ENCODE measurements around the gene HIGD1A.

HIGD1A gene

DNA sequence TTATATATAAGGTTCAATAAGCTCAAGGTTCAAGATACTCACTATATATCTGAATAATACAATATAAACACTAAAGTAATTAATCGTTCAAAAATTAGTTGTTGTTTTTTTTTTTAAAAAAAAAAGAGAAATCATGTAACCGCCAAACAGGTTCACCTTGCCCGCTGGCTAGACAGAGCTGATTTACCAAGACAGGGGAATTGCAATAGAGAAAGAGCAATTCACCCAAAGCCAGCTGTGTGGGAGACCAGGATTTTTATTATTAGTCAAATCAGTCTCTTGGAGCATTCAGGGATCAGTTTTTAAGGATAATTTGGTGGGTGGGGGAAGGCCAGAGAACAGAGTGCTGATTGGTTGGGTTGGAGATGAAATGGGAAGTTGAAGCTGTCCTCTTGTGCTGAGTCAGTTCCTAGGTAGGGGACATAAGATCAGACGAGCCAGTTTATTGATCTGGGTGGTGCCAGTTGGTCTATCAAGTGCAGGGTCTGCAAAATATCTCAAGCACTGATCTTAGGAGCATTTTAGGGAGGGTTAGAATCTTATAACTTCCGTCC lies 7.9 kb downstream of the HIGD1A start:
- no peak for DNase-seq

DNA sequence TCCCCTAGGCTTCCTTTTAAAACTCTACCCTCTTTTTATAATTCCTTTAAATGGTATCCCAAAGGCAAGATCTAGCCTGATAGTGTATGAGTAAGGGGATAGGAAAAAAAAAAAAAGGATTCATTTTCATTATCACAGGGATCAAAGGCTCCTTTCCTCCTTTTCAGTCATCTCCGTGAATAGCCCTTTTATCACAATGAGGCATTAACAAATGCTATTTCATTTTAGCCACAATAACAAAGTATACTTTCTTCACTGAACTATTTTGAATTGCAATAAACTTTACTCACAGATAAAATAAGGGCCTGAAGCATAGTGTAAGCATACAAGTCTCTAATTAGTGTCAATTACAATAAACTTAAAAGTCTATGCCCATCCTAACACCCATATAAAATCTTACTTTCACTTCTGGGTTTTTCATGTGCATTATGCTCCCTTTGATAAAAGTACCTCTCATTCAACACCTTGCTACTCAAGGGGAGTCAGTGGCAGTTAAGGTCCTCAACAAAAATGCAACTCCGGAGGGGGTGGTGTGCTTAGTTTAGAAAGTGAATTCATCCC lies 8.6 kb downstream of the HIGD1A start:
- DNase-seq, result no peak

DNA sequence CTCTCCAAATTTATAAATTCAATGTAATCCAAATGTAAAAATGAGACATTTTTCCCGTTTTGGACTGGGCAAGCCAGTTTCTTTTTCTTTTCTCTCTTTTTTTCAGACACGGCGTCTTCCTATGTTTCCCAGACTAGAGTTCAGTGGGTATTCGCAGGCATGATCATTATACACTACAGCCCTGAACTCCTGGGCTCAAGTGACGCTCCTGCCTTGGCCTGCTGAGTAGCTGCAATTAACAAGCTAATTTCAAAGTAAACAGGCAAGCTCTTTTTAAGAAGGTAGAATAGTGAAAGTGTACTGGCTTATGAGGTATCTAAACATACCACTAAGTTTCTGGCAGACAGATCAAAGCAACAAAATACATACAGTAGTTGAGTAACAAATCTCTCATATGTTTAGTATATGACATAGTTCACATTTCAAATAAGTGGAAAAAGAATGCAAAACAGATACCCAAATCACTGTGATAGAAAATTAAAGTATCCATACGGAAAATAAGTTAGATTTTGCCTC lies 13.5 kb downstream of the HIGD1A start:
- no peak for DNase-seq

DNA sequence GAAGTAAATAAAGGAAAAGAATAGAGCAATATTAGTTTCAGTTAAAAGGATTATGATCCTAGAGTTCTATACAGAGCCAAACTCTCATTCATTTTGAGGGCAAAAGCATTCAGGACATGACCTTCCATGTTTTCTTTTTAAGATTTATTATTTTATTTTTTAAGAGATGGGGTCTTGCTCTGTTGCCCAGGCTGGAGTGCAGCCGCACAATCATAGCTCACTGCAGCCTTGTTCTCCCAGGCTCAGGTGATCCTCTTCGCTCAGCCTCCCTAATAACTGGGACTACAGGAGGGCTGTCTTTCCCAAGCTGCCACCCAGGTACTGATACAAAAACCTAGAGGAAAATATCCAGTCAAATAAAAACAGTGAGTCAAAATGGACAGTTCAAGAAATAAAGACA lies 17.7 kb downstream of the HIGD1A start:
- no peak for DNase-seq

DNA sequence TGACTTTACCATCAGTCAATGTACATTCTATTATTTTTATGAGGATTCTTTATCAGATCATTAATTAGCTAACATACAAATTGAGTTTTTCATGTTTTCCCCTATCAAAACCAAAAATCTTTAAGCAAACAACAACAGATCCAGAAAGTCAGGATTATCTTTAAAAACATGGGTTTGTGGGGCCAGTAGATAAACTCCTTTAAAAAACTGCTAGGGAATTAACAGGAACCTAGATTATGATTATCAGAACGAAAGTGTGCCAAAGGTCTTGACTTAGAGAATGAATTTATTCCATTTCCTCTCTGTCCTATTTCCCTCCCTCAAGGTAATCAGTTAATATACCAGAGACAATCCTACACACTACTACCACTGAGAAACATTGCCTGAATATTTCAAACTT lies 18.1 kb downstream of the HIGD1A start:
- no peak for DNase-seq

DNA sequence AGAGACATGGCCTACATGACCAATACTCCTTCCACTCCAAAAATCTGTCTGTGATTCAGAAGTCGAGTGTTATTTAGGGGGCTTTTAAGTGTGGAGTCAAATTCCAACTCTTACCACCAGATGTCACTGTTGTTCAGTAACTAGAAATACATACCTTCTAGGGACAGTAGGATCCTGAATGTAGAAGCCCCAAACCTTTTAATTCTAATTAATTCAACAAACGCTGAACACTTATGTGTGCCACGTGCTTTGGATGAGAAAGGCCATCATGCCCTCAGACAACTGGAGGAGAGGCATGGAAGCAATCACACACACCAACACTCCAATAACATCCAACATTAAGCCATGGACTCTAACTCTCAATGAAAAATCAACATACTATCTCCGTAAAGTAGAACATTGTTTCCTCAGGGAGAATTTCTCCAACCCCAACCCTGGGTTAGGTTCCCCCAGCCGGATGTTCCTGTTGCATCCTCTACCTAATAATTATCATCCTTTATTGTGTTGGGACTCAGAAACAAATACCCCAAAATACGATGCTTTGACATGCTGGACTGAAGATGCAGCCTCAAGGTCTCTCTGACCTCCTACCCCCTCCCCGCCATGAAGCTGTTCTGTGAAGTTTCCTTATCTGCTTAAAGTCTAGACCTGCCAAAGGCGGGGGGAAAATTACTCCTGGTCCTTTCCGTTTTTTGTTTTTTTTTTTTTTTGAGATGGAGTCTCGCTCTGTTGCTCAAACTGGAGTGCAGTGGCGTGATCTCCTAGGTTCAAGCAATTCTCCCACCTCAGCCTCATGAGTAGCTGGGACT lies 23.2 kb downstream of the HIGD1A start:
- no peak for DNase-seq

DNA sequence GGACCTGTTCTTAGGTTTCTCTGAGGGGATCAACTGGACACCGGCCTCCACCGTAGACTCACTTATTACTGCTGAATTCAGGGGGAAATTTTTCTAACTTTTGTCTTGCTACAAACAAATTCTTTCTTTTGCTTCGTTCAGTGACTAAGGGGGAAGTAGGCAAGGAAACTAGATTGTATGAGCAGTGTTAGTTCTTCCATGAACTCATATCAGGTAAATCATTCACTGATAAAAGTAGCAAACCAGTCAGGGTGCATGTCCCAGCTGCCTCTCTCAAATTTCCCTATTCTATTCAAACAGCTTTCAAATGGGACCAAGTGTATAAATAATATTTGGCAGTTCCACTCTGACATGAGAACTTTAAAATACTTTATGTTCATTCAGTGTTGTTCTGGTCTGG lies 23.9 kb downstream of the HIGD1A start:
- no peak for DNase-seq

DNA sequence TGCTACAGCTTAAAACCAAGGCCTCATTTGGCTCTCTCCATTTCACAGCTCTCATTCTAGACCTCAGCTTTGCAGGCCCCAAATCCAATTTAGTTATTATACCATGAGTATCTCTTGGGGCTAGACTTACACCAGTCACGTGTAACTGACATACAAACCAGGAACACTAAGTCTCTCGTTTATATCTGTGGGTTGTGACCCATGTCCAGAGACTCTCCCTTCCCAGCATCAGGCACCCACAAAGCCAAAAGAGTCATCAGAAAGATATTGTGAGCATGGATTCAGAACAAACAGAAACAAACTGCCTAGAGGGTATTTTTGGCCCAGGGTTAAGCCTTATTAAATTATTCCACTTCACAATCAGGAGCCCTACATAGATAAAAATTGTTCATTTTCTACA lies 25.6 kb downstream of the HIGD1A start:
- DNase-seq, result no peak

DNA sequence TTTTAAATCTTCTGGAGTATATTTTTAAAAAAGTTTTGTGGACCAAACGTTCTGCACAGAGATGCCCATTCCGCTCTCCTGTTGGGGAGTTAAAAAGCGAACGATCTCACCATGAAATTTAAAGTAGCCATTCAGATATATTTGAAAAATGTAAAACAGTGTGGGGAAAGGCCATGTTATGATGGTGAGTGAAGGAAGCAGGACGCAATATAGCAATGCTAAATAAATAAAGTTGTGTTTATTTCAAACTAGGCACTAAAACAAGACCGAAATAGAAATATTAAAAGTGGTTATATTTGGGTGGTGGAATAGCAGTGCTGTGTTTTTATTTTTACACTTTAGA lies 30.9 kb downstream of the HIGD1A start:
- no peak for DNase-seq

DNA sequence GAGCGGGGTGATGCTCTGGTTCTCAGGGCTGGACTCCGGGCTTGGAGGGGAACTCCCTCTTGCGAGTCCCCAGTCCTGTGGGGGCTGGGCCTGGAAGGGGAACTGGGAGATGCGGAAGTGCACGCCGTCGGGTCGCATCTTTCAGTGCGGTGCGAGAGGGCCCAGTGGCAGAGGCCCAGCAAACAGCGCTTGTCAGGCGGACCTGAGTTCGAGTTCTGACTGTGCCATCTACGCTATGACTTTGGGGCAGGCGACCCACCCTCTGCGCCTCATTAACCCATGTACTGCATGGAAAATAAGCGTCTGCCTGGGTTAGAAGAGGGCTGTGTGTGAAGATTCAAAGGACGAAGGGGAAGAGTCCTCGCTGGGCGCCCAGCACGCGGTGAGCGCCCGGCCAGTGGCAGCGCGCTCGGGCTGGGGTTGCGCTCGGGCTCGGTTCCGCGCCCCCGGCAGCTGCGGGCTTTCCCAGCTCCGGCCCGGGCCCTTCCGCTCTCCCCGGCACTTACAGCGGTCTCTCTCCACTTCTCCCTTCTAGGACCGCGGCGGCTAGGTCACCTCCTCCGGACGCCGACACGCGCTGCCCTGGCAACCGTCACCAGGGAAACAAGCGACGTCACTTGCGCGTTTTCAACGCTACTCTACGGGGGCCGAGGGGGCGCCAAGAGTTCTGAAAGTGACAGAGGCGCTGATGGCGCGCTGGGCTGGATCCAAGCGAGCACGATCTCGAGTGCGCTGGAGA lies 31.5 kb downstream of the HIGD1A start, which contains the start of gene CCDC13:
CCDC13 (minus strand) TSS at position 584 of the 739 bp plus-strand sequence. CDS start 14,908 bp downstream, outside the sequence.
- DNase-seq, result peak; percentile 88 to 93

DNA sequence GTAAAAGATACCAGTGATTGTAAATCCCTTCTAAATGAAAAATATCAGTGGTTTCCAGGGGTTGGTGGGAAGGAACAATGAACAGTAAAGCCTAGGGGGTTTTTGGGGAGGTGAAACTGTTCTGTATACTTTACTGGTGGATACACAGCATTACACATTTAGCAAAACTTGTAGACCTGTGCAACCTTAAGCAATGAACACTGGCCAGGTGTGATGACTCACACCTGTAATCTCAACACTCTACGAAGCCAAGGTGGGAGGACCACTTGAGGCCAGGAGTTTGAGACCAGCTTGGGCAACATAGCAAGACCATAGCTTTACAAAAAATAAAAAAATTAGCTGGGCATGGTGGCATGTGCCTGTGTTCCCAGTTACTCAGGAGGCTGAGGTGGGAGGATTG lies 33.0 kb downstream of the HIGD1A start:
- DNase-seq, result no peak

DNA sequence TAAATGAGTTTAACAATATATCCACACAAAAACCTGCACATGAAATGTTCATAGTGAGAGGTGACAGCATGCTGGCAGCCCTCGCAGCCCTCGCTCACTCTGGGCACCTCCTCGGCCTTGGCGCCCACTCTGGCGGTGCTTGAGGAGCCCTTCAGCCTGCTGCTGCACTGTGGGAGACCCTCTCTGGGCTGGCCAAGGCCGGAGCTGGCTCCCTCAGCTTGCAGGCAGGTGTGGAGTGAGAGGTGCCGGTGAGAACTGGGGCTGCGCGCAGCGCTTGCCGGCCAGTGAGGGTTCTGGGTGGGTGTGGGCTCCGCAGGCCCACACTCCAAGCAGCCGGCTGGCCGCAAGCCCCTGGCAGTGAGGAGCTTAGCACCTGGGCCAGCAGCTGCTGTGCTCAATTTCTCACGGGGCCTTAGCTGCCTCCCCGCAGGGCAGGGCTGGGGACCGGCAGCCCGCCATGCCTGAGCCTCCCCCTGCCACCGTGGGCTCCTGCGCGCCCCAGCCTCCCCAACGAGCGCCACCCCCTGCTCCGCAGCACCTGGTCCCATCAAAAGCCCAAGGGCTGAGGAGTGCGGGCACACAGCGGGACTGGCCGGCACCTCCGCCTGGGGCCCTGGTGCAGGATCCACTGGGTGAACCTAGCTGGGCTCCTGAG lies 34.7 kb downstream of the HIGD1A start:
- DNase-seq, result no peak

DNA sequence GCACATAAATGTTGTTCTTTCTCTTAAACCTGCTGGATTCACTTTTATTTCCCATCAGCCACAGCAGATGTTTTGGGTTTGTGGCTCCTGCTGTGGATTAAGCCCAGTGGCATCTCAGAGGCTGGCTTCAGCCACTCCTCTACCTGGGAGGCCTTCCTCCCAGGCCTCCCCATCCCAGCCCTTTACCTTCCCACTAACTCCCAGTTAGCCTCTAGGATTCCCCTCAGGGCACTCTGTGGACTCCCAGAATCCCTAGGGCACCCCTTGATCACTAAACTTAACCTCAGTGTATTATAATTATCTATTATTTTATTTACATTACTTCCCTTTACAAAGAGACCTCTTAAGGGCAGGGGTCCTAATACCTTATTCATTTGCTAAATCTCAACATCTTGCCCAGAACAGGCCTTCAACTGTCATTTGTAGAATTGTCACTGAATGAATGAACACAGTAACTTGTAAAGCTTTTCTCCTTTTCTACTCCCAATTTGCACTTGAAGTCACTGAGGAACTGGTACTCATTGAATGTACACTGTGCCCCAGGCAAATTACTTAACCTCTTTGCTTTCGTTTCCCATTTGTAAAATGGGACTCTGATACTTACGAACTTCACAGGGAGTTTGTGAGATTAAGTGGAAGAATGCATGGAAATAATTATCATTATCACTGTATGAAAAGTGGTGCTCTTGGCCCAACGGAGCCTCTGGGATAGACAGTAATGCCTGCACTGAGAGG lies 39.6 kb downstream of the HIGD1A start:
- no peak for DNase-seq

DNA sequence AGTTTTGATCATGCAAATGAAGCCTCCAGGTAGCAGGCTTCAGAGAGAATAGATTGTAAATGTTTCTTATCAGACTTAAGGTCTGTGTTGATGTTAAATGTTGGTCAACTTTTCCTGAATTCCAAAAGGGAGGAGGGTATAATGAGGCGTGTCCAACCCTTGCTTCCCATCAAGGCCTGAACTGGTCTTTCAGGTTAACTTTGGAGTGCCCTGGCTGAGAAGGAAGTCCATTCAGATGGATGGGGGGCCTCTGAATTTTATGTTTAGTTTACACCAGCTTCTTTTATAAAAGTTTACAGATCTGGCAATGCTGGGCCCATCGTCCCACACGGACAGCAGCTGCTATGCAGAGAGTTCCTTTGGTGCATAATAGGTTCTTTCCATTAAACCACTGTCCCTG lies 40.2 kb downstream of the HIGD1A start:
- no peak for DNase-seq

DNA sequence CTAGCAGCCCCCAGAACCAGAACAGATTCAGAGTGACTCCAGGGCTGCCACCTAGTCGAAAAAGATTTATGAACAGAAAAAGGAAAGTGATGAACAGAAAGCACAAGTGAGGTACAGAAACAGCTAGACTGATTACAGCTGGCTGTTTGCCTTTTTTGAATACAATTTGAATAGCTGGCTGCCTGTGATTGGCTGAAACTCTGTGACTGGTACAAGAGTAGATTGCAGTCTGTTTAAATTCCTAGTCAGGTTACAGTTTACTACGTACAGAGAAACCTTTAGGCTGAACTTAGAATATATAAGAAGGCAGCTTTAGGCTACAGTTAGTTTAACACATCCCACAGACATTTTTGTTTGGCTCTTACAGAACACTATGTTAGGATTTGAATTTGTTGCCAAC lies 41.3 kb downstream of the HIGD1A start:
- DNase-seq, result no peak

DNA sequence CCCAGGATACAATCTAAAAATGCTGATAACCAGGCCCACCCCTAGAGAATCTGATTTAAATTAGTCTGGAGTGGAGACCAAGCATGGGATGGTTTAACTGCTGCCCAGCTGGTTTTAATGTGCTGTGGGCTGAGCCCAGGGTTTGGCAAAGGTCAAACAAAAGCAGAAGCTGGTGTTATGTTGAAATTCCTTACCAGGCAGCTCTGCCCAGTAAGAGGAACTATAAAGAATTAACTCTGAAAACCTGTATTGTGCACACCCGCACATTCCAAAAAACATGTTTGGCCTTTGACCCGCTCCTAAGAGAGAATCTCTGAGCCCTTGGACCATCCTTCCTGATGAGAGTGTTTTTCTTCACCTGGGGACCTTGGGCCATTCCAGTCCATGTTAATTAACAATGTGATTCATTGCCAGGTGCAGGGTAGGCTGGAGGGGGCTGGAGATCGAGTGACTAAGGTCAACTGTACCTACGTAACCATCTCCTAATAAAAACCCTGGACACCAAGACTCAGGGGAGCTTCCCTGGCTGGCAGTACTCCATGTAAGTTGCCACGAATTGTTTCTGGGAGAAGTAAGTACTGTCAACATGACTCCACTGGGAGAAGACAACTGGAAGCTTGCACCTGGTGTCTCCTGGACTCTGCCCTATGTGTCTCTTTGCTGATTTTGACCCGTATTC lies 42.1 kb downstream of the HIGD1A start:
- no peak for DNase-seq

DNA sequence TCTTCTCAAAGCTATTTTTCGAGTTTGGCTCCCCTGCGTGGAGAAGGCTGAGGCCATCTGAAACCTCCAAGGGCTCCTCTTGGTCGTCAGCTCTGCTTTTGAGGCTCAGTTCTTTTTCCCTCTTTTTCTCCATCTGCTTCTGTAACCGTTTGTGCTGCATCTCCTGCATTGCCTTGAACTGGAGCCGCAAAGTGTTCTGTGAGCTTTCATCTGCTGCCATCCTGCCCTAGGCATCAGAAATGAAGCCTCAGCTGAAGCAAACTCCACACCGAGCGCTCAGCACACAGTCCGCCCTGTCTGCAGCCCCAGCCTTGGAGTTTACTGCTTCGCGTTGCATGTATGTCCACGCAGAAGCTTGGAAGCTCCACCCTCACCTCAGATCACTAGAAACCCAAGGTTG lies 46.2 kb downstream of the HIGD1A start:
- no peak for DNase-seq

DNA sequence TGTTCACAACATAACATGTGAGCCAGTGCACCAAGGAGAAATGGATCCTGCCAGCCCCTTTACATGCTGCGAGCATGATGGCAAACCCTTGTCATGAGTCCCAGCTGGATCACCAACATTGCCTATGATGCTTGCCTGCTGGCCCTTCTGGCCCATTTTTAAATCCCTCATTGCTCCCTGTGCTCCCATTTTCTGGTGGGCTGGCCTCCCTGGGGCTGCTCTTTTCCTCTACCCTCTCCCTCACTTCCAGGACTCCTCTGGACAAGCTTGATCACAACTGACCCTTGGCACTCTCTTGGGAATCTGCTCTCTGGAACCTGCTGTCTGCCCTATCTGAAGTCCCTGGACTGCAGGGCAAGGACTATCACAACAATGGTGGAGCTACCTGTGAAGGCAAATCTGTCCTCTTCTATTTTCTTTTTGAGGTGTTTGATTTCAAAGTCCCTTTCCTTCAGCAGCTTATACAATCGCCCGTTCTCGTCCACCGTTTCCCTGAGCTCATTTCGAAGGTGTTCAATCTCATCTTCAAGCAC lies 47.5 kb downstream of the HIGD1A start:
- DNase-seq, result no peak

DNA sequence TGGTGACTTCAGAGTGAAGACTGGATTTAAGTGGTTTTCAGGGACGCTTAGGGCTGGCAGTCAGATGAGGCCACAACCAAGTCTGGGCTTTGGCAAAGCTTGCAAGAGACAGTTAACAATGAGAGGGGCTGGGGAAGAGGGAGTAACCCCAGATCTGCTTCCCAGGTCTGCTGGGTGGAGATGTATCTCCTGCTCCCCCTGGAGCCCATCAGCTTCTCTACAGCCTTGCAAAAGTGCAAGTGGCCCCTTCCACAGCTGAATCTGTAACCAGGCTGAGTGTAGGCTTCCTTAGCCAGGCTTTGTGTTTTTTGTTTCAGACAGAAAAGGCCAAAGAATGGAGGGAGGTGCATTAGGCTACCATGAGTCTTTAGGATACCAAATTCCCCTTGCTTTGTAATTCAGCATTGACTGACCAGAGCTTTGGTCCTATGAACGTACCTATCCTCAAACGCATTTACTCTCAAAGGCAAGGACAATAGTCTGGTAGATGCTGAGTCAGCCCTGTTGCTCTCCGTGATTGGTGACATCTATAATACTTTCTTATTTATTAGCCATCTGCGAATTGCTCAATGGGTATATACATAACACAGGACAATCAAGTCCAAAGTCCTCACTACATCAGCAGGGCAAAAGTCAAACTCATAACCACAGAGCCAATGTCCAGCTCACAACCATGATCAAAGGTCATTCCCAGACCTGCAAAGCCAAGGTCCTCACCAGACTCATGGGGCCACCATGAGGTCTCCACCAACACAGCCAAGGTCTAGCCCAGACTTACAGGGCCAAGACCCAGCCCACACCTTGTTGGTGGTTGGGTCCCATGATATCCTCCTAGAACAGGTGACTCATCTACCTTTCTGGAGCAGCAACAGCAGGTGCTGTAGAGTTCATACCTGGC lies 48.4 kb downstream of the HIGD1A start:
- no peak for DNase-seq

DNA sequence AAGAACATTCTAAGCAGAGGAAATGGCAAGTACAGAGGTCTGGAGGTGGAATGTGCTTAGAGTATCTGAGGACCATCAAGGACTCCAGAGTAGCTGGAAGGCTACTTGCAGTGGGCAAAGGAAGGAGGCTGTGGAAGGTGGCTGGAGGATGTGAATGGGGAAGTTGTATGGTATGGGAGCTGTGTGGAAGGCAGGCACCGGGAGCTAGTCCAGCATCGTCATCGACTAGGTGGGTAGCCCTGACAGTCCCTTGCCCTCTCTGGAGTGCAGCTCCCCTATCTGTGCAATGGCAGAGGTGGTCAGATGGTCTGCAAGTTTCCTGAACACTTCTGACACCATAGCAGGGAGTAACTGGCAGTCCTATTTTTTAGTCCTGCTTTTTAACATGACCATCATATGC lies 50.5 kb downstream of the HIGD1A start:
- DNase-seq, result no peak
